Heart right ventricle (tissue), 16 donors: Measurements from ENCODE around the gene MTHFSD. TPM values are rescaled to one million over a fixed set of nuclear protein-coding genes. Genes with fewer than 3 reads are reported as not detected.

Experiments
- ATAC-seq, 8 donors: fragments of 200-7000 bp; cut with Tn5 transposase; one replicate each; pipeline ENCODE4 v1.9.1; 2020; ENCODE audit warnings: mild to moderate bottlenecking in 8 of 8, moderate library complexity in 8 of 8, moderate number of reproducible peaks in 1 of 8
- DNase-seq, 2 donors: peaks; one replicate each; pipeline ENCODE4 v3.0.0-alpha.2; 2020
- H3K27ac ChIP-seq, 10 donors: fragments of 200-600 bp; sonication (generic) in 2 of 10; one replicate each; pipeline versions ENCODE4 v1.5.0 to v1.8.0; 2020 to 2022; ENCODE audit warnings: mild to moderate bottlenecking in 3 of 10
- H3K27me3 ChIP-seq, 7 donors: fragments of 200-600 bp; one replicate each; pipeline ENCODE4 v1.8.0; 2021 to 2022; ENCODE audit warnings: mild to moderate bottlenecking in 2 of 7
- H3K36me3 ChIP-seq, 9 donors: fragments of 200-600 bp; sonication (generic) in 1 of 9; one replicate each; pipeline versions ENCODE4 v1.5.0 to v1.8.0; 2020 to 2022; ENCODE audit warnings: mild to moderate bottlenecking in 2 of 9
- H3K4me1 ChIP-seq, 9 donors: fragments of 200-600 bp; sonication (generic) in 1 of 9; one replicate each; pipeline versions ENCODE4 v1.5.0 to v1.8.0; 2020 to 2022; ENCODE audit warnings: mild to moderate bottlenecking in 4 of 9
- H3K4me3 ChIP-seq, 10 donors: fragments of 200-600 bp; sonication (generic) in 2 of 10; one replicate each; pipeline versions ENCODE4 v1.5.0 to v1.8.0; 2020 to 2022; ENCODE audit warnings: mild to moderate bottlenecking in 7 of 10, moderate library complexity in 2 of 10
- H3K9me3 ChIP-seq, 11 donors: fragments of 200-600 bp in 10 of 11; sonication (generic) in 2 of 11; one replicate each; pipeline versions ENCODE4 v1.5.0 to v1.8.0; 2013 to 2022; ENCODE audit warnings: mild to moderate bottlenecking in 2 of 11, control low read depth in 1 of 11, moderate library complexity in 1 of 11
- WGBS, 2 donors: extraction: QIAGEN DNeasy Blood & Tissue Kit; methylation state at CpG; one replicate each; pipeline ENCODE4 v1.1.7; 2013; ENCODE audit warnings: inconsistent platforms in 1 of 2; 5-methylcytosine and 5-hydroxymethylcytosine counted together
- intact Hi-C, 10 donors: fragments of 100-400 bp; cut with DNase I; formaldehyde crosslinking; loops; one replicate each; pipeline versions ENCODE4 v1.11.1 to v1.14.2; 2022
- polyA plus RNA-seq, 2 donors: library from polyadenylated mRNA; stranded (reverse); fragments of 200-250 nt; gene quantifications; one replicate each; pipeline ENCODE4 v1.2.3, GENCODE V29; 2013
- total RNA-seq, 10 donors: library from RNA; stranded (reverse); fragmentation: NEBNext Ultra II Directional in 3 of 10; extraction: Animal tissue kit (Norgen Biotek cat#: 25700) in 3 of 10; gene quantifications; one replicate each; pipeline versions ENCODE4 v1.2.1 to v1.2.4, GENCODE V29; 2021 to 2023
- TF ChIP-seq, protein P1 (sequence below), 9 donors: fragments of 200-600 bp; sonication (generic) in 2 of 9; IDR thresholded peaks; one replicate each; pipeline versions ENCODE4 v1.5.0 to v1.8.0; 2021 to 2022; ENCODE audit warnings: antibody characterized with exemption in 9 of 9, mild to moderate bottlenecking in 5 of 9, moderate library complexity in 1 of 9
- donor health status: Arrhythmogenic right ventricular cardiomyopathy.
- donor health status: ischemic (EF 13 %, LVEDD 7.1; RV severe dilation, severe dysfunction).
- donor health status: healthy with polysubstance abuse.
- donor health status: DM: no; HTN: yes; CAD: no.
- donor health status: DM: no; HTN: no; CAD: no.
- donor health status: ischemic (EF 25% LVEDD 6.9; RV normal size, moderate dysfunction).
- donor health status: ischemic (EF 25% LVEDD 5.7; RV mildly dilated, moderate dysfunction).
- donor health status: healthy.
- donor health status: DM: yes; HTN: yes; CAD: no.
- donor health status: Ischemic cardiomyopathy.
- donor health status: ischemic (EF 35%, LVEDD 5.7; RV mildly dilated, moderate dysfunction).
- donor health status: nonischemic (EF 11% LVEDD 7.7; RV severe dilation, severe dysfunction).
- donor health status: DM: yes; HTN: yes; CAD: no.
- donor health status: PGD.
- donor health status: ischemic (EF 29% LVEDD 5.4; RV normal size, mild dysfunction).
- donor health status: nonischemic (EF 23%, LVEDD 6.1; RV moderate dilation, normal function).

Gene MTHFSD
- total and polyA plus RNA-seq, 12 donors, result 5.1 to 13.1 (median 11.3) TPM

DNA sequence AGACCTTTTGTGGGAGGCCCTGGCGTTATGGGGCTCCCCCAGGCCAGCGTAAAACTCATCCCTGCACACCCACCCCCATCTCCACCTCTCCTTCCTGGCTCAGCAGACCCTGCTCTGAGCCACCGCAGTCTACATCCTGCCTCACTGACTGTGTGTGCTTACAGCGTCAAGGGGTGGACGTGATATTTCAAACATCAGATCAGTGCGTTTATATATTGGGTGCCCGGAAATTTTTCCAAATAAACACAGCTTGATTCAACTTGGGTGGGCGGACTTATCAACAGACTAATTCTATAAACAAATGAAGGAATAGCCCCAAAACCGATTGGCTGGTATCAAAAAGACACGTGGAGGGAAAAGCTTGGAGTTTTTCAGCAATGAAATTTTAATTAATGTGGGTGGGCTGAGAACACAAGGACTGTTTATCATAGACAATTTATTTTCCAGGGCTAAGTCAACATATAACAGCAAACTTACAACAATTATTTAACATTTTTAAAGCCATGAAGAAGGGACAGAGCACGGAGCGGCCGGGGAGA, 23.1 kb upstream of the MTHFSD start, which contains the start of gene FOXL1:
Gene FOXL1, plus strand, starts transcription at position 489 of the 539 bp plus-strand sequence. CDS start 175 bp downstream, outside the sequence.
- H3K27me3 ChIP-seq, result peaks cover 7 to 93% (median 83%) of the 10 kb centered on the region in 7 donors
- H3K9me3 ChIP-seq, result no peaks in the 10 kb centered on the region
- WGBS, 2 donors, result 50 to 54% methylated on average over 13 of the region's 13 CpGs
- intact Hi-C loops, result loop anchor here in 8 of 10 donors (5.0 to 10.0 kb wide), 9 partner anchors 34 to 484 kb away; no protein-coding TSS in a partner anchor
- TF ChIP-seq, protein P1, sequence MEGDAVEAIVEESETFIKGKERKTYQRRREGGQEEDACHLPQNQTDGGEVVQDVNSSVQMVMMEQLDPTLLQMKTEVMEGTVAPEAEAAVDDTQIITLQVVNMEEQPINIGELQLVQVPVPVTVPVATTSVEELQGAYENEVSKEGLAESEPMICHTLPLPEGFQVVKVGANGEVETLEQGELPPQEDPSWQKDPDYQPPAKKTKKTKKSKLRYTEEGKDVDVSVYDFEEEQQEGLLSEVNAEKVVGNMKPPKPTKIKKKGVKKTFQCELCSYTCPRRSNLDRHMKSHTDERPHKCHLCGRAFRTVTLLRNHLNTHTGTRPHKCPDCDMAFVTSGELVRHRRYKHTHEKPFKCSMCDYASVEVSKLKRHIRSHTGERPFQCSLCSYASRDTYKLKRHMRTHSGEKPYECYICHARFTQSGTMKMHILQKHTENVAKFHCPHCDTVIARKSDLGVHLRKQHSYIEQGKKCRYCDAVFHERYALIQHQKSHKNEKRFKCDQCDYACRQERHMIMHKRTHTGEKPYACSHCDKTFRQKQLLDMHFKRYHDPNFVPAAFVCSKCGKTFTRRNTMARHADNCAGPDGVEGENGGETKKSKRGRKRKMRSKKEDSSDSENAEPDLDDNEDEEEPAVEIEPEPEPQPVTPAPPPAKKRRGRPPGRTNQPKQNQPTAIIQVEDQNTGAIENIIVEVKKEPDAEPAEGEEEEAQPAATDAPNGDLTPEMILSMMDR (IDR thresholded peaks at IDR 0.05), result no peak
- peaks cover 0 to 73% (median 16%) of the 10 kb centered on the region in 9 donors for H3K4me1 ChIP-seq
- no peaks in the 10 kb centered on the region for H3K36me3 ChIP-seq
- peak within 1 kb of the TSS in 9 of 10 donors; percentile 15 to 58 (median 47) for H3K4me3 ChIP-seq
- DNase-seq, result no peak
- ATAC-seq, result peak in 2 of 8 donors; percentile 31 to 38
- peak within 1 kb of the TSS; percentile 56 to 85 (median 74) for H3K27ac ChIP-seq

DNA sequence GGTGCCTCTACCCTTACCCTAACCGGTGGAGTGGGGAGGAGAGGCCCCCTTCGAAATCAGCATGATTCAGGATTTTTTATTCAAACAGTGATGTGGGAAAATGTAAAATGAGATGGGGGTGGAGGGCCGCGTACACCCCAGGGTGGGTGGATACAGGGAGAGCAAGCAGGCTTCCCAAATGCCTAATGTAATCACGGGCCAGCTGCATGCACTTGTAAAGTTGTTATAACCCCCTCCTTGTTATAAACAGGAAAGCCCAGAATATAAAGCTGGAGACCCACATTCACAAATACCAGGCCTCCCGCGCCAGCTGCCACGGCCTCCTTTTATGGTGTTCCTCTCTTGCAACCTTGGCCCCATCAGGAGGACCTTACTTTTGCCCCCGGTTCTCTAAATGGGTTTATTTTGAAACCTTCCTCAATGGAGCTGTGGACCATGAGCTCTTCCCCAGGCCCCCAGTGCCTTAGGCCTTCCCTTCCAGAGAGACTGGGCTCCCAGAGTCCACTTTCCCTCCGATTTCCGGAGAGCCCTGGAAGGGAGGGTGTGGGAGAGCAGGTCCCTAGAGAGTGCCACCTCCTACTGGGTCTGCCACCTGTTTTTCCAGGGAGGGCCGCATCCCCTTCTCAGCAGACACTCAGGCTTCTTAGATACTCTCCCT, 22.4 kb upstream of the MTHFSD start:
- TF ChIP-seq, protein P1 (IDR thresholded peaks at IDR 0.05), result no peak
- intact Hi-C loops, result loop anchor here in 8 of 10 donors (5.0 to 10.0 kb wide), 9 partner anchors 35 to 485 kb away; no protein-coding TSS in a partner anchor
- ATAC-seq, result peak in 1 of 8 donors; percentile 34
- peak overlapping the region in 8 of 10 donors; percentile 16 to 59 (median 52) for H3K4me3 ChIP-seq
- WGBS, 2 donors, result 61 to 62% methylated on average over 12 of the region's 12 CpGs
- no peak for DNase-seq
- H3K27ac ChIP-seq, result peak overlapping the region; percentile 63 to 85 (median 74)
- H3K27me3 ChIP-seq, result peaks cover 7 to 100% (median 86%) of the 10 kb centered on the region in 7 donors
- no peaks in the 10 kb centered on the region for H3K9me3 ChIP-seq
- peaks cover 0 to 74% (median 18%) of the 10 kb centered on the region in 9 donors for H3K4me1 ChIP-seq
- H3K36me3 ChIP-seq, result no peaks in the 10 kb centered on the region

DNA sequence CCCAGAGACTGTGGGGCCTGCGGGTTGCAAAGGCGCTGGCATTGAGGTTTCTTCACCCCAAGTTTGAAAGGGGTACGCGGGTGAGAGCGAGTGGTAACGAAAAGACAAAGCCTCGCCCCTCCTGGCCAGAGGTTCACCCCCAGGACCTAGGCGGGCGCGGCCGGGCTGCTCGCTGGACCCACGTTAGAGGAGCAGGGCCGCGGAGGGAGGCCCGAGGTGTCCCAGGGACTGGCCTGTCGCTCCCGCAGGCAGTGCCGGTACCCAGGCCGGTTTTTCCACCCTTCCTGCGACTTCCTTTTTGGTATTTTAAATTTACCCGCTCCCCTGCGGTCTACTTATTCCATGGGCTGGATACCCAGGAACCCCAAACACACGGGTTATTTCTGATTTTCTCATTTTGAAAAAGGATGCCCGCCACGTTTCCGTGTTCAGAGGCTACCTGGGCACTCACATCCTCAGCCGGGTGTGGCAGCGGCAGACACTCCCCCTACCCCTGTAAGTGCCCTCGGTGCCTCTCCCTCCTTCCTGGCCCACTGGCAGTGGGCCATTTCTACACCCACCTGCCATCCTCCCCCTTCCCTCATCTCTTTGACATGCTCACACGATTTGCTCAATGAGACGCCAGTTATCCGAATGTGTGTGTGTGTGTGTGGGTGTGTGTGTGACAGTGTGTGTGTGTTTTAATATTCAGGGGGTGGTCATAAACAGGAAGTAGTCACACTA, 21.7 kb upstream of the MTHFSD start:
- ATAC-seq, result peak in 3 of 8 donors; percentile 15 to 40 (median 29)
- intact Hi-C loops, result loop anchor here in 8 of 10 donors (5.0 to 10.0 kb wide), 9 partner anchors 36 to 486 kb away; no protein-coding TSS in a partner anchor

More for the DNA sequence above, 21.7 kb upstream of the MTHFSD start:
- peak overlapping the region; percentile 7 to 59 (median 49) for H3K4me3 ChIP-seq
- H3K27ac ChIP-seq, result peak overlapping the region; percentile 43 to 85 (median 73)
- peaks cover 7 to 100% (median 93%) of the 10 kb centered on the region in 7 donors for H3K27me3 ChIP-seq
- no peaks in the 10 kb centered on the region for H3K9me3 ChIP-seq
- TF ChIP-seq, protein P1 (IDR thresholded peaks at IDR 0.05), result no peak
- peak in 1 of 2 donors; percentile 34 for DNase-seq
- WGBS, 2 donors, result 20 to 25% methylated on average over 33 of the region's 33 CpGs
- no peaks in the 10 kb centered on the region for H3K36me3 ChIP-seq
- peaks cover 0 to 72% (median 25%) of the 10 kb centered on the region in 9 donors for H3K4me1 ChIP-seq
